ENCODE results near the gene BTNL9.

DNA sequence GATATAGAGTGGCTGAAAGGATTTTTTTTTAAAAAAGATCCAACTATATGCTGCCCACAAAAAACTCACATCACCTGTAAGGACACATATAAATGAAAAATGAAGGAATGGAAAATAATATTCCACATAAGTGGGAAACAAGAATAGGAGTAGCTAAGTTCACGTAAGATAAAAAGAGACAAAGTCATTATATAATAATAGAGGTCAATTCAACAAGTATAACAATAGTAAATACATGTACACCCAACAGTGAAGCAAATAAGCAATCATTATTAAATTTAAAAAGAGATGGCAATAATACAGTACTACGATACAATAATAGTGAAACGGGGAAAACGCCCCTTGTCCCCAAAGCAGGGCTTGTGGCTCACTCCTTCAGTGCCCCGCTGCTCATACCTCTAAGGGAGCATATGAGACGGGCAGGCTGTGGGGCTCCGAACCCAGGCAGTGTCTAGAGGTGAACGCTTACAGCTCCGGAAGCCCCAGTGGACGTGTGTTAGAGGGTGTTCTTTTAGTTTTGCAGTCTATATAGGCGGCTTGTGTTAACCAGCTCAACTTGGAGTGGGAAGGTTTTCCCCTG is 12.5 kb upstream of the BTNL9 start:
- TF ChIP-seq, protein P1, sequence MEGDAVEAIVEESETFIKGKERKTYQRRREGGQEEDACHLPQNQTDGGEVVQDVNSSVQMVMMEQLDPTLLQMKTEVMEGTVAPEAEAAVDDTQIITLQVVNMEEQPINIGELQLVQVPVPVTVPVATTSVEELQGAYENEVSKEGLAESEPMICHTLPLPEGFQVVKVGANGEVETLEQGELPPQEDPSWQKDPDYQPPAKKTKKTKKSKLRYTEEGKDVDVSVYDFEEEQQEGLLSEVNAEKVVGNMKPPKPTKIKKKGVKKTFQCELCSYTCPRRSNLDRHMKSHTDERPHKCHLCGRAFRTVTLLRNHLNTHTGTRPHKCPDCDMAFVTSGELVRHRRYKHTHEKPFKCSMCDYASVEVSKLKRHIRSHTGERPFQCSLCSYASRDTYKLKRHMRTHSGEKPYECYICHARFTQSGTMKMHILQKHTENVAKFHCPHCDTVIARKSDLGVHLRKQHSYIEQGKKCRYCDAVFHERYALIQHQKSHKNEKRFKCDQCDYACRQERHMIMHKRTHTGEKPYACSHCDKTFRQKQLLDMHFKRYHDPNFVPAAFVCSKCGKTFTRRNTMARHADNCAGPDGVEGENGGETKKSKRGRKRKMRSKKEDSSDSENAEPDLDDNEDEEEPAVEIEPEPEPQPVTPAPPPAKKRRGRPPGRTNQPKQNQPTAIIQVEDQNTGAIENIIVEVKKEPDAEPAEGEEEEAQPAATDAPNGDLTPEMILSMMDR (IDR thresholded peaks at IDR 0.05; ENCODE audit: low read depth, low read length) = no peak
- TF ChIP-seq POLR2A (IDR thresholded peaks at IDR 0.05; ENCODE audit: extremely low read depth, insufficient read length) = no peak

Data from NB4 (cell line).